IPS-NIHi11 (cell line): Measurements from ENCODE around the gene FGF21.

Source experiments
- DNase-seq: peaks from one replicate; pipeline ENCODE4 v3.0.0; 2012; ENCODE audit warnings: mixed read lengths, low spot score

FGF21 gene

GRCh38 chr19:48728911-48729664 lies 26.2 kb upstream of the FGF21 start:
- DNase-seq, result no peak

- no peak for DNase-seq
These were observed 23.9 kb upstream of the FGF21 start for GRCh38 chr19:48731452-48731851.

DNA sequence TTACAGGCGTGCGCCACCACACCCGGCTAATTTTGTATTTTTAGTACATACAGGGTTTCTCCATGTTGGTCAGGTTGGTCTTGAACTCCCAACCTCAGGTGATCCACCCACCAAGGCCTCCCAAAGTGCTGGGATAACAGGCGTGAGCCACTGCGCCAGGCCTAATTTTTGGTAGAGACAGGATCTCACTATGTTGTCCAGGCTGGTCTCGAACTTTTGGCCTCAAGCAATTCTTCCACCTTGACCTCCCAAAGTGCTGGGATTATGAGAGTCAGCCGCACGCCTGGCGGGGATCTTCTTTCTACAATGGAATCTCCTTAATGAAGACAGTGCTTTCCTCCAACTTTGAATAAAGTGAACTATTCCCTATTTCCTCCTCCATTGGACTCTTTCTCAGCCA lies 20.7 kb upstream of the FGF21 start:
- no peak for DNase-seq

DNA sequence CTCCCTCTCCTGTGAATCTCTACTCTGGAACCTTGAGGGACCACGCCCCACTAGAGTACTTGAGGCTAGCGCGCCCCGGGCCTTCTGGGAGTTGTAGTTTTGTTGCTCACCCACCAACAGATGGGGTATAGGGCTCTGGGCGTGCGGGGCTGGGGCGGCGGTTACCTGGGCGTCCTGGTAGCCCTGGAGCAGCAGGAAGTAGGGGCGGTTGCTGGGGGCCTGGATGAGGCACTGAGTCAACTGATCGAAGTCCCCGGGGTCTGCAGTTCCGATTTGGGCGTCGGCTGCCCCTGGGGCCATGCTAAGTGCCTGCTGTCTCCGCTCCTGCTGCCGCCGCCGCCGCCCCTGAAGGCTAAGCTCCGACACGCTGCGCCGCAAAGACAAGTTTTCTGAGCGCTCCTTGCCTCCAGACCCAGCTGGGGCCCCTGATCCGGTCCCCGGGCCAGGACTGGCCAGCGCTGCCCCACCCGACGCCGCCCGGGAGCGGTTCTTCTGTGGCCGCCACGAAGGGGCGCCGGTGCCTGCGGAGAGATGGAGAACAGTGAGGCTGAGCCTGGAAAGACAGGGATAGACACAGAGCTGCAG lies 20.2 kb upstream of the FGF21 start:
- DNase-seq, result peak; percentile 74

DNA sequence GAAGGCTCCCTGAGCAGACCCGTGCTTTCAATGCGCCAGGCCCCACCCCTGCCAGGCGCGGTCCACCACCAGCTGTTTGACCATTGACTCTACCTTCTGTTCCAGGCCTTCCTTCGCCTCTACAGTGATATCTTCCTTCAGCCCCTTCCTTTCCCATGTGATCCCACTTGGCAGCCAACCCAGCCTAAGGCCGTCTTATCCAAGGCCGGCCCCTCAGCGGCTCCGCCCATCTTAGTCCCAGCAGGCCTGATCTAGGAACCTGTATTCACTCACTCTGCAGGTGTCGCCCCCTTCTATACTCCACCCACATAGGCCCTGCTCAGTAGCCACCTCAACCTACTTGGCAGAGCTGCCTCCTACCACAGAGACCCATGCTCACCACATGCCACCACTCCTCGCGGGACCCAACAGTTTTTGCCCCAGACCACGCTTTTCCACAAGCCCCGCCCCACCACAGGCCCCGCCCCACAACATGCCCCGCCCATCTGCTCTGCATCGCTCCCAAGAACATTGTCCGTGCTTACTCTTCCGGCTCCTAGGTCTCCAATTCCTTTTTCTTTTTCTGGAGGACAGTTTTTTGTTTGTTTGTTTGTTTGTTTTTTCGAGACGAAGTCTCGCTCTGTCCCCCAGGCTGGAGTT lies 17.8 kb upstream of the FGF21 start:
- peak; percentile 80 for DNase-seq

DNA sequence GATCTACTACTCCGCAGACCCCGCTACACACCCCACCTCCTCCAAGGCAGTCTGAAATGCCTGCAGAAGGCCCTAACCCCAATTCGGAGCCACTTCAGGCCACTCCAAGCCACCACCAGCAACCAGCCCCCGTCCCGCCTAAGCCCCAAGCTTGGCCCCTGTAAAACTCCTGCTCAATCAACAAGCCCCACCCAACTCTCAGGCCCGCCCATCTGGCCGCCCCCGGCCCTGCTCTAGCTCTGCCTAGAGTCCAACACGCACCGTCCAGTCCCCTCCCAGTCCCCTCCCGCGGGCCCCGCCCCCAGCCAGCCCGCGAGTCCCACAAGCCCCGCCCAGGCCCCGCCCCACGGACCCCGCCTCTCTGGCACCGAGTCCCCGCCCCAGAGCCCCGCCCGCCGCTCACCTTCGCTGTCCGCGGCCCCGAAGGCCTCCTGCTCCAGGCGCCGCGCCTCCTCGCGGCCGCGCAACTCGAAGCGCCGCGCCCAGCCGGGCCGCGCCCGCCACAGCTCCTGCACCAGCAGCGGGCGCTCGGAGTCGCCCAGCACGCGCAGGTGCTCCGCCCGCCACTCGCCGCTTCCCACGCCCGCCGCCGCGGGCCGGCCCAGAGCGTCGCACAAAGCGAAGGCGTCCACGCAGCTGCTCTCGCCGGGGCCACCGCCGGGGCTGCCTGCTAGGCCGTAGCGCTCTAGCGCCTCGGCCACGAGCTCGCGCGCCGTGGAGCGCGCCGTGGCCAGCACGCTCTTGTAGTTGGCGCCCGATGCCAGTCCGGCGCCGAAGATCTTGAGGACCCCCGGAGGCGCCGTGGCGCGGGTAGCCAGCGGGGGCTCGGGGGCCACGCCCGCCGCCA lies 16.5 kb upstream of the FGF21 start:
- peak; percentile 96 for DNase-seq

- no peak for DNase-seq
These were observed 15.7 kb upstream of the FGF21 start for GRCh38 chr19:48739404-48740163.

DNA sequence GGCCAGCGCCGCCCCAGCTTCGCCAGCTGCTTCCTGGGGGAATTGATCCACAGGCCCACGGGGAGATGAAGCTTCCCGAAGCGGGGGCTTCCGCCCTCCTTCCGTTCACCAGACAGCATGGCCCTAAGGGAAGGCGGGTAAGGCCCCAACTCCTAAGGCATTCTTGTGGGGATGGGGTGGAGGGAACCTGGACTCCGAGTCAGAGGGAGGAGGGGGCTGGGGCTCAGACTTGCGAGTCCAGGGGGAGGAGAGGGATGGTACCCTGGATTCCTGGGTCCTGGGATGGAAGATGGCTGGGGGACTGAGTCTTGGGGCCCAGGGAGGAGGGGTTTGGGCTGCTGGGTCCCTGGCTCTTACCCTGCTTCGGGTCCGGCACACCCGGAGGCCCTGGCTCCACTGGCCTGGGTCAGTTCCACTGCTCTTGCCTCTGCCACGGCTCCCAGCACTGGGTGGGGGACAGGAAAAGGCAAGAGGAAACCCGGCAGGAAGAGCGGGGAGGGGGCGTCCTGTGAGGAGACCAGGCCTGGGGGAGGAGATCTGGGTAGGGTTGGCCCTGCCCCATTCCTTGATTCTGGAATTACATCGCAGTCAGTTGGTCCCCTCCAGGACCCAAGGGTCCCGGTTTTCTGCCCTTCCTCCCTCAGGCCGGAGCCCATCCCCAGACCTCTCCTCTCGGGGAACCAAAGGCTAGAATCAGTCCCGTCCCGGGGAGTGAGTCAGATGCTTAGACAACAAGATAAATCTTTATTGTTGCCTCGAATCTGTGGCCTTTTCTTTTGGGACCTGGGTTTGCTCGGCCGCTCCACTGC lies 15.0 kb upstream of the FGF21 start, which contains the start of gene RASIP1:
RASIP1 (minus strand) TSS at position 447 of the 809 bp plus-strand sequence; CDS start at position 119, 328 bp downstream.
- DNase-seq, result no peak

DNA sequence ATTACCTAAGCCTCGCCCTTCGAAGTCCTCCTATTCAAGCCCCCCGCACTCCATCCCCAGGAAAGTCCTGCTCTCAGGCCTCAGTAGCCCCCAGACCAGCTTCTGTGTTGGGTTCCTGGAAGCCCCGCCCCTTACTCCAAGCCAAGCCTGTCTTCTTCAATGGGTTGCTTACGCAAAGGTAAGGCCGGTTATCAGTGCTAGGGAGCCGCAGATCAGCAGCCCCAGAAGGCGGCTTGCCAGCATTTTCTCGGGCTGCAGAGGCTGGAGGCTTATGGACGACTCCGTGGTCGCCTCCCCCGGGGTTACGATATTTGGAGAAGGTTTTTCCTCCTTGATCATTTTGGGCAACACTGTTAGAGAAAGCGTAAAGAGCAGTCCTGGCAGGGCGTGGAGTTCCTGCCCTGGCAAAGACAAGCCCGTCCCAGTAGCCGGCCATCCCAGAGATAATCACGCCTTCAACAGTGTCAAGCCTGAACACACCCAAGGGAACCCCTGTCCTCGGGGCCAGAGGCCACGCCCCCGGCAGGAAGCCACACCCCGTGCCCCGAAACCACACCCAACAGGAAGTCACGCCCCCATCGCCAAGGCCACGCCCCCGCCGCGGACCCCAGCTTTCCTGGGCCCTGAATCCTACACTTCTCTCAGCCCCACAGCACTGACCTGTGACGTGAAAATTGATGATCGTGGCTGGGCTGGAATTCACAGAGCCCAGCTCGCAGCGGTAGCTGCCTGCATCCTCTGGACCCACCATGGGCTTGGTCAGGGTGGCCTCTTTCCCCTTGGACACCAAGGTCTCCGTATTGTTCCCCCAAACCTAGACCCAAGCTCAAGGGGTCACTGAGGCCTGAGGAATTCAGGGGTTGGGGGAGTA lies 14.0 kb upstream of the FGF21 start:
- DNase-seq, result peak; percentile 77

DNA sequence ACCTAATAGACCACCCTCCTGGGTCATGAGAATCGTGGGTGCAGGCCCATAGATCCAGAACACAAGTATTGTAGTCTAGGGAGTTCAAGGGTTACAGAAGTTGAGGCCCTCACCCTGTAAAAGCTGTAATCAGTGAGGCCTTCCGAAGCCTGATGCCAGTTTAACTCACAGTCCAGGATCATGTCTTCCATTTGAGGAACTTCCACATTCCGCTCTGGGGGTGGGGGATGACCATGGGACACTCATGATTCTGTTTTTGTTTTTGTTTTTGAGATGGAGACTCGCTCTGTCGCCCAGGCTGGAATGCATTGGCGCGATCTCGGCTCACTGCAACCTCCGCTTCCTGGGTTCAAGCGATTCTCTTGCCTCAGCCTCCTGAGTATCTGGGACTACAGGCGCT lies 13.2 kb upstream of the FGF21 start:
- DNase-seq, result no peak

DNA sequence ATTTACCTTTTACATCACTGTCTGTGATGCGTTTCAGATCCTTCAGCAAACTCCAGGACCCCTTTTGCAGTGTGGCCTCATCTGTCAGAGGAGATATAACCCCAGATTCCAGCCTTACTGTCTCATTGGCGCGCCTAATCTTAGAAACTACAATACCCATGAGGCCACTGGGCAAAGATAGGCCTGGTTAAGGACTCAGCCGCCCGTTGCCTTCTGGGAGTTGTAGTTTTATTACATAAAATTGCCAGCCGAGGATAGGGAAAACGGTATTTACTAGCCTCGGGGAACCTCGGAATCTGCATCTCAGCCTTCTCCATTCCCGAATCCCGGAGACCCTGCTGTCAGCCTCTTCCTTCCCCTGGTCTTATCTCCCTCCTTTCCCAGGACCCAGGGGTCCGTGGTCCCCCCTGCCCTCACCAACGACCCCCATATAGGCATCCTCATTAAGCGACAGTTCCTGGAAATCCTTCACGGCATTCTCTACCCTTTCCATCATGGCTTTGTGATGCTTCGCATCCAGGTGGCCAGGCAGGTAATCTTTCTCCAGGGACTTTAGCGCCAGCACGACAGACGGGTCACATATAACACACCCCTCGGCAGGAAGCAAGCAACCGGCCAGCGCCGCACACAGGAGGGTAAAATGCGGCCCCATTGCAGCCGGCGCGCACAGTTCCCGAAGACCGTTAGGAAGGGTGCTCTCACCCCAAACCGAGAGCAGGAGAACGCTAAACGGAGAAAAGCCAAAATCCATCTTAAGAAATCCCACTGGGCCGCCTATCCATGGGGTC lies 9.9 kb upstream of the FGF21 start:
- DNase-seq, result peak; percentile 65

DNA sequence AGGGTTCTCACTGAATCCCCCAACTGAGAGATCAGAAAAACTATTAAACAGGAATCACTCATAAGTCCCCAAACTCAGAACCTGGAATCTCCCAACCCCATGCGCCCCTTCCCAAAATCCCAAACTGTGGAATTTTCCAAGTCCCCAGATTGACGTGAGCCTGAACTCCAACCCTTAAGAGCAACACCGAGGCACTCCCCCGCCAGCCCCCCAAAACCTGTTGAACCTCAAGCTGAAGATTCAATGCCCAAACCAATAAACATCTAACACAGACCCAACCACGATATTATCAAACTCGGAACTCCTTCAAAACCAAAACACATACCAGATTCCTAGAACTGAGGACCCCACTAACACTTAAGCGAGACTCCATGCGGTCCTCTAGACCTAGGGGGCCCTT lies 9.2 kb upstream of the FGF21 start:
- no peak for DNase-seq

DNA sequence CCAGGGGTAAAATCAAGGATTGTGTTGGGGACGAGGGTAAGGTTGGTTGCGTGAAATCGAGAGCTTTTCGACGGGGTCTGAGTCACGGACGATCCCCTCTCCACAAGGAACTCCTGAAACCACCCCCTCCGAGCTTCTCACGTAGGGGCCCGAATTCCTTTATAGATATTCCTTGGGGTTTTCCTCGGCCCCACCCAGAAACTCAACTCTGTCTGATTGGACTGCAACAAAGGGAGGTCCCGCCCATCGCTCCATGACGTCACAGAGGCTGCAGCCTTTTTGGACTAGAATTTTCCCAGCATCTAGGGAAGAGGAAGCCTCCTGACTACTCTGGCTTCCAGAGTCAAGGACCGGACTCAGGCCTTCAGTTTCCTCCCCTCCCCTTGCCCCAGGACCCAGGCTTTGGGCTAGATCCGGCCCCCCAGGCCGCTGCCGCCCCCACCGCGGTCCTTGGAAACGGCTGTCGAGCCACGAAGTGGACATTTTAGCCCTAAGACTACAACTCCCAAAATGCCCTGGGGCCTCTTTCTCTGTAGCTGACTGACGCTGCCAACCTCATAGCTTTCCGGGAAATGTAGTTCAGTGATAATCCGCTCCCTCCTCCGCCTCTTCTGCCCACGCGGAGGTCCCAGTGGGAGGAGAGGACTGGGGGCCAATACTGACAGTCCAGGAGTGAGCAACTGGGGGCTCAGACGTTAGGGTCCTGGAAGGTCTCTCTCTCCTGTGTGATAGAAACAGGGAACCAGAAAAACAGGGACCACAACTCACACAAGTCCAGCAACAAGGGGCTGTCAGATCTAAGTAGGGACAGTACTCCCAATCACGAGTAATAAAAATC lies 8.4 kb upstream of the FGF21 start, which contains the start of gene IZUMO1:
IZUMO1 (minus strand) TSS at position 172 of the 838 bp plus-strand sequence. CDS start 1,050 bp downstream, outside the sequence.
- peak; percentile 72 for DNase-seq

GRCh38 chr19:48749571-48750198 lies 5.6 kb upstream of the FGF21 start:
- DNase-seq, result no peak

- DNase-seq, result no peak
These were observed 5.0 kb upstream of the FGF21 start for GRCh38 chr19:48750351-48750750.

- DNase-seq, result no peak
These were observed 4.4 kb upstream of the FGF21 start for GRCh38 chr19:48750771-48751504.
